Left kidney (tissue), 2 donors: ENCODE results near the gene UROC1. TPM values are rescaled to one million over a fixed set of nuclear protein-coding genes. Genes with fewer than 3 reads are reported as not detected.

Source experiments
- DNase-seq: peaks from one replicate; pipeline ENCODE4 v3.0.0-alpha.2; 2013
- polyA plus RNA-seq: library from polyadenylated mRNA; unstranded; fragments of 120-200 nt; gene quantifications from one replicate; pipeline ENCODE4 v1.2.1, GENCODE V29; 2013; ENCODE audit not compliant: insufficient read length

Gene UROC1
- polyA plus RNA-seq, 1 donor = 0.15 TPM

DNA sequence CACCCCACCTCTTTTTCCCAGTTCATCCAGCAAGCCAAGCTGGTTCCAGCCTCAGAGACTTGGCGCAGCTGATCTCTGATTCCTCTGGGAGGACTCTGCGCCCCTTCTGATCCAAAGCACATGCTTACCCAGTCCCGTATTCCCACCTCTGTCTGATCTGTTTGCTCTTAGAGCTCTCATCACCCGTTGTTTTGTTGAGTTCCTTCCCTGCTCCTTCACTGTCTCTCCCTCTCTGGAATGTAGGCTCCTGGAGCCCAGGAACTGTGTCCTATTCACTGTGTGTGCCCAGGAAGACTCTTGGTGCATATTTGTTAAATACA, 40.6 kb downstream of the UROC1 start:
- no peak for DNase-seq

DNA sequence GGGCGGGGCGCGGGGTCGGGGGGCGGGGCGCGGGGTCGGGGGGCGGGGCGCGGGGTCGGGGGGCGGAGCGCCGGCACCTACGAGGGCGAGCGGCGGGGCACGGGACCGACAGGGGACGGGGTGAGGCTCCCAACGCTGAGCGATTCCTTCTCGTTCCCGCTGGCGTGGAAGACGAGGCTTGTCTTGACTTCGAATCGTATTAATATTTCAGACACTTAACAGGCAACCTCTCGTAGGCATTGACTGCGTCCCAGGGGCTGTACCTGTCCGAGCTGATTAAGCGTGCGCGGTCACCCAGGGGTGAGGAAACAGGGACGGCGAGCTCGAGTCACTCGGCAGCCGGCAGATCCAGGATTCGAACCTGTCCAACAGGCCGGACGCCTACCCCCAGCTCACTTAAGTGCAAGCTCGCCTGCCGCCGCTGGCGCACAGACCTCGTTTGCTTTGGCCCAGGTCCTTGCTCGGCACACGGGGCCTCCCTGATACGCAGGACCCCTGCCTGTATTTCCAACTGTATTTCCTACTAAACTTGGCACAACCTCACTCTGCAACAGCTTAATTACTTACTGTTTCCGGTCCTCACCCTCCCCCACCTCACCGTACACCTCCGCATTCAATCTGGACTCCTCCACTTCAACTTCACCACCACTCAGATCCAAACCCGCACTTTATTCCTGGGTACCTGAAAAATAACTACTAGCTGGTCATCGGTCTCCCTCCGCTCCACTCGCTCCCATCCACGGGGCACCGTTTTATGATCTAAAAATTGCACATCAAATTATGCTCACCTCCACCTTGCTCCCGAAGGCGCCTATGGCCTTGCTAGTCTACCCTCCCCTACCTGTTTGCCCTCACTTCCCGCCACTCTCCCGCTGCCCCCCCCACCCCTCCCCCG, 41.2 kb downstream of the UROC1 start:
- no peak for DNase-seq

DNA sequence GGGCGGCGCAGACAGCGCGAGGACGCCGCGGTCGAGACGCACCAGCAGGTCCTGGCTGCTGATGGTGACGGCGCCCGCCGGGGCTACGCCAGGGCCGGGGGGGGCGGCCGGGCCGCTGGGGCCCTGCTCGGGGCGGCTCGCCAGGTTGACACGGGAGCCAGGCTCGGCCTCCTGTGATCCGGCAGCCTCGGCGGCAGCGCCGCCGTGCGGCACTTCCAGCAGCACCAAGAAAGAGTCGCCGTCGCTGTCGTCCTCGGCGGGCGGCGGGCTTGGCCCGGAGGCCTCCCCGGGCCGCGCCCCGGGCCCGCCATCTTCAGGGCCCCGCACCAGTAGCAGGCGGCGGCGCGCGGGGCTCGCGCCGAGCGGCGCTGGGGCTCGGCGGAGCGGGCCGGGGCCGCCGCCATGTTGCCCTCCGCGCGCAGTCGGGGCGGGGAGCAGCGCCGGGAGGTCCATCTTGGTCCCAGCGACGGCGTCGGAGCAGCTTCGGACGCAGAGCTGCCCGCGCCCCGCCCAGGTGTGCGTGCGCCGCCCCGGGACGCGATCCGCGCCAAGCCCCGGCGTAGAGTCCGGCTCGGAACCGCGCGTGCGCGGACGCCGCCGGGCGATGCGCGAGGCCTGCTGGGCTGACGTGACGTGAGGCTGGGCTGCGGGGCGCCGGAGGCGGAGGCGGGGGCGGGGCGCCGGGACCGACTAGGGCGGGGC, 42.0 kb downstream of the UROC1 start, which contains the start of gene ZXDC:
Gene ZXDC (minus strand): TSS at position 479 of the 702 bp plus-strand sequence. CDS start 26 bp downstream, at position 453.
- DNase-seq = peak; percentile 91

DNA sequence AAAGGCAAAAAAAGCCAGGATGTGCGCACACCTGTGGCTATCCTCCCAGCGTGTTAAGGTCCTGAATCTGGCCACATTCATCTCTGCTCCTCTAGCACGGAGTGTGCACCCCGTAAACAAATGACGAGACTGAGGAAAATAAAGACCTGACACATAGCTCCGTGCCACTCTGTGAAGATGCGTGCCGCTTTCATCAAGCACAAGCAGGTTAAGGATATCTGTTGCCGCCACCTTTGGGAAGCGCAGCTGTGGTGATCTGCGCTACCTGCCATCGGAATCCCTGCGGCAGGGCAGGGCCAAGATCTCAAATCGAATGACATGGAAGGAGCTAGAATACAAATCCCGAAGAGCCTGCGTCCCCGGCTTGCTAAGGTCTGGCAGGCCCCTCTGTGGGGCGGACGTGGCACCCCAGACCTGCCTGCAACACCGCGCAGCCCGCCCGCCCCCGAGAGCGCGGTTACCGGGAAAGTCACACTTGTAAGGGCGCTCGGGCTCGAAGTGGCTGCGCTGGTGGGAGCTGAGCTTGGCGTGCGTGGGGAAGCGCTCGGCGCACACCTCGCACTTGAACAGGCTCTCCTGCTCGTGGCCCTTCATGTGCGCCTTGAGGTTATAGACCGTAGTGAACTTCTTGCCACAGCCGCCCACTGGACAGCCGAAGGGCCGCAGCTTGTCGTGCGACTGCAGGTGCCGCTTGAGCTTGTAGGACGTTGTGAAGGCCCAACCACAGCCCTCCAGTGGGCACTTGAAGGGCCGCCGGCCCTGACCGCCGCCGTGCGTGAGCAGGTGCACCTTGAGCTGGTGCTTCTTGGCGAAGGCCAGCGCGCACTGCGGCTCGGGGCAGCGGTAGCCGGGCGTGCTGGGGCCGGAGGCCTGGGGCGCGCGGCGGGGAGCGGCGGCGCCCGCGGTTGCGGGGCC, 42.8 kb downstream of the UROC1 start:
- no peak for DNase-seq

DNA sequence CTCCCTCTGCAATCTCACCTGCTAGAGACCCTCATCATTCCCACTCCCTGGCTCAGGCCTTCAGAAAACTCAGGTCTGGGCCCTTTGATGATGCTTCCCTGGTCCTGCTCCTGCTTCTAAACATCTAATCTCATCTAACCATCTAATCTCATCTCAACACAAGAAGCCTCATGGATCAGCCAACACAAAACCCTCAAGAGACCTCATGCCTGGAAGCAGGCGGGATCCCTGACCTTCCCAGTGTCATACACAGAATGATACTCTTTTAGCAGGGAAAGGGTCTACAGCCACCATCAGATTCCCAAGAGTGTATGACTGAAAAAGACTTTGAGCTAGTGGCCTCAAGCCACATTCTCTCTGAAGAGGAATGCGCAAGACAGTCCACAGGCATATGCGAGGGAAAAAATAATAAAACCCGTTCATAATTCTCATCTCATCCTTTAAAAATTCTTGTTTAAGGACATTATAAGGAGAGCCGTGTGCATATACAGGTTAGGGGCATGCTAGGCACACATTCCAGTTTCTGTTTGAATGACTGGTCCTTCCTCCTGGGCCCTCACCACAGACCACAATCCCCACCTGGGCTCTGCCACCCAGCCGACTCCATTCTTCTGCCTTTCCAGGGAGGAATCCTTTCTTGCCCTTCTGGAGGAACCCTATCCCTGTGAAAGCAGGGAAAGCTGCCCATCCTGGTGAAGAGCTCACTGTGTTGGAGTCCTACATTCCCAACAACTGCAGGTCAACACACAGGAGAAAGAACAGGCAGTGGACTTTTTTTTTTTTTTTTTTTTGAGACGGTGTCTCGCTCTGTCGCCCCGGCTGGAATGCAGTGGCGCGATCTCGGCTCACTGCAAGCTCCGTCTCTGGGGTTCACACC, 44.0 kb downstream of the UROC1 start:
- no peak for DNase-seq

DNA sequence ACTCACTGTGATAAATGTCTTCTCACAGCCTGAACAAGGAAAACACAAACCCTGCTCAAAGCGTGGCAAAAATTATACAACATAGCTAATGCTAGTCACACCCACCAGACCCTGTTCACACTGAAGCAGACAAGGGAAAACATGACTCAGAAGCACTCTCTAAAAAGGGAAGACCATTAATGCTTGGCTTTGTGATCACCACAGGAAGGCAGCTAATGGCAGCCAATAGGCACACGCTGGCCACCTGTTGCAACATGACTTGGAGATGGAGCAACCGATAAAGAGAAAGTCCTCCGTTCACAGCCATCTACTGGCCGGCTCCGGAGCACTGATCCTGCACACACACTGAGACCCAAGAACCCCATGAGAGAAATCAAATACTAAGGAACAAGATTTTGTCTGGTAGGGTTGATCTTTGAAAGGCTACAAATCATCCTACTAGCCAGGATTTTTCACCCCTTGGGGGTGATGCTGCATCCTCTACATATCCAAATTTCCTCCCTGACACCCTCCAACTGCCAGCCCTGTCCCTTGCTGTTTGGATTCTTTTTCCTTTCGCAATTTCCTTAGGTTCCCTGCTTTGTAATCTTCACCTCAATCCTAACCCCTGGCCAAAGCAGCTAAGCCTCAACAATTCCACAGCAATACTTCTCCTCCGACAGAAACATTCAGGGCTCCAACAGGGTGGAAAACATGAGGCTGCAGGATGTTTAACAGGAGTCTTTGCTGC, 45.1 kb downstream of the UROC1 start:
- DNase-seq = no peak

DNA sequence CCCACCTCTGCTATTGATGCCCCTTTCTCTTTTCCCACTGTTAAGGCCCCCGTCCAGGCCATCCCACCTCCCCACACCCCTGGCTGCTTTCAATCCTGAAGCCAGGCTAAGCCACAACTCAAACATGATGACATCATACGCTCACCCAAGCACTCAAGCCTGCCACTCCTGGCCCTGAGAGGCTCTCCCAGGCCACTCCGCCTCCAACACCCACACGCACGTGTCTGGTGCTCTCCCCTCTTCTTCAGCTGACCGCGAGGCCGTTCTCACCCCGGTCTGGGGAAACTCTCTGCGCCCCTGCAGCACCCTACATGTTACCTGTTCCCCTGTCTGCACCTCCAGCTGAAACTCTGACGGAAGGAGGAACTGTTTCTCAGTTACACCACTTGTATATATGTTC, 48.1 kb downstream of the UROC1 start:
- no peak for DNase-seq

DNA sequence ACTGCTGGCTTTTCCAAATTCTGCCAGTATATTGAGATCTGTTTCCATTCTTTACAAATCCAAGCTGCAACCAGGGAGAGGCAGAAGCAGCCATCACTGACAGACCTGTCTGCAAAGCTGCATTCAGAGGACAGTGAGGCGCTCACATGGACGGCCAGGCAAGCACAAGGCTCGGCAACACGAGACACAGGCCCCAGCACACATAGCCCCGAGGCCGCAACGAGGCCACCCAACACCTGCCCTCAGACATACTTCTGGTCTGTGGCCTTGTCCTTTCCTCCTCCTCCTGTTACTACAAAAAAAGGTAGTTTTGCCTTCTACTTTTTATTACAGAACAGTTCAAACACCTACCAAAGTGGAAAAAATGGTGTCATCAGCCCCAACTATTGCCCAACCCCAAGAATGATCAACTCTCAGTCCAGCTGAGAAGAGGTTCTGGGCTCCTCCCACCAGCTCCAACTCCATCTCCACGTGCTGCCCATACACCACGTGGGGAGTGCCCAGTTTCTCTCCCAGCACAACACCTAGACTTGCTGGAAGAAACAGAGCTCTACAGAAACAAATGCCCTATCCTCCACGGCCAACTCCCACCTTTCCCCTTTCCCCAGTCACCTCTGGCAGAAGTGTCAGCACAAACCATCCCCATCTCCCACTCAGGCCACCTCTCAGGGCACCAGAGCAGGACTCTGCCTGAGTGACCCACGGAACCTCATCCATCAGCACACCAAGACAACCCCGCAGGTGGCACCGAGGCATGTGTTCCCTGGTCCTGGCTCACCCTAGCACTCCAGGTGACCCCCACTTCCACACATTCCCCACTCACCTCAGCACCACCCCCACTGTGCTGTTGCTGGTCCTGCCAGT, 49.3 kb downstream of the UROC1 start:
- DNase-seq = no peak

DNA sequence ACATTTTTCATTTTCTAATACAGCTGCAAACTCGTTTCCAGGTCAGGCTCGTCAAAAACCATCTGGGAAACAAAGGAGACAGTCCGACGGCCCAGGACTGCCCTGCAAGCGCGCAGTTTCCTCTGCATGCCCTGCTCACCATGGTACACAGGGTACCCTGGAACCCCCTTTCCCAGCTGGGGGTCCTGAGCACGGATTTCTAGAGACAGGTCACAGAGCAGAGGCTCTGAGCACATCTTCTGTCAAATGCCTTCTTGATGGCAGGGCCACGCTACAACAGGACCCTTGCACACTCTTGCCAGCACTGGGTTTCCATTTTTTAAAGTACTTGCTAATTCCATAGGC, 50.0 kb downstream of the UROC1 start:
- no peak for DNase-seq

DNA sequence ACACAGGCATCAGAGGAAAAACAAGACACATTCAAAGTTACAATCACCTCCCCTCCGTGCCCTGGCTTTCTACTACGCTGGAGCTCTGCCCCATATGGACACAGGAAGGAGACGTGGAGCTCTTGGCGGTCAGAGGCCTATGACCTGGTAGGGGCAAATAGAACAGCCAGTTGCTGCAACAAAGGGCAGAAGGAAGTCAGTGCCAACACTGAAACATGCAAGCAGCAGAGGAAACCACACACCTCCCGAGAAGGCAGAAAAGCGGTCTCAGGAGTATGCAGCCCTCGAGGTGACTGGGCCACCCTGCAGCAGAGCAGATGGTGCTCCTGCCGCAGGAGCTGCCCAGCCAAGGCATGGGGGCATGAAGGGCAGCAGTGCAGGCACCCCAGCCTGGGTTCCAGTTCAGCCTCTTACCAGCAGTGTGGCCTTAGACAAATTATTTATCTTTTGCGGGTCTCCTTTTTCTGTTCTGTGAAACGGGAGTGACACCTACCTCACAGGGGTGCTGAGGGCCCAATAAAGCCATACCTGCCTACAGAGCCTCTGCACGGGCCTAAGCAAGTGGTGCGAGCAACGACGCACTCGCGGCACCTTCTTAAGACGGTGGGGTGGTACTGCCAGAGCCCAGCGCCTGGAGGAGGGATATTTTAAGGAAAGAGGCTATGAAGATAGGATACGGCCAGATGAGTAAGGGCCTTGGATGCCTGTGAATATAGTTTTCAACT, 50.5 kb downstream of the UROC1 start:
- DNase-seq = no peak

DNA sequence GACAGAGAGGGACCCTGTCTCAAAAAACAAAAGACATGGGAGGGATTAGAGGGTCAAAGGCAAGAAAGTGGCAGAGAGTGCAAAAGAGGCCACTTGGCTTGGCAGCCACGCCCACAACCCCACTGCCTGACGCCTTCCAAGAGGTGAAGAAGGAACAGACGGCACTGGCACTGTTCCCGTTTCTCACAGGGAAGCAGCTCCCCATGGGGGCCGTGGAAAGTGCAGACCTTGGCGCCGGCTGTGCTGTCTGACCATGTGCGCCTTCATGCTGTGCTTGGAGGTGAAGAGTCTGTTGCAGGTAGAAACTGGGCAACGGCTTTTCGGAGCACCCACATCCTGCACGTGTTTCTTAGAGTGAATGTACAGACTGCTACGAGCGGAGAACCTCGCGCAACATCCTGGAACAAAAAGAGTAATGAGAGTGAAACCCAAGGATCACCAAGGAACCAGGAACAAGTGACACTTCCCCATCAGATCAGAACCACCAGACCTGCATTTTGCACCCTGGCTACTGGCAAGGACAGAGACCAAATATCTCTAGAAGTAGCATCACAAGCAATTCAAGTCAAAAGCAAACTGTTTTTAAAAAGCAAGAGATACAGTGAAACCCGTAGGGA, 51.5 kb downstream of the UROC1 start:
- DNase-seq = no peak

DNA sequence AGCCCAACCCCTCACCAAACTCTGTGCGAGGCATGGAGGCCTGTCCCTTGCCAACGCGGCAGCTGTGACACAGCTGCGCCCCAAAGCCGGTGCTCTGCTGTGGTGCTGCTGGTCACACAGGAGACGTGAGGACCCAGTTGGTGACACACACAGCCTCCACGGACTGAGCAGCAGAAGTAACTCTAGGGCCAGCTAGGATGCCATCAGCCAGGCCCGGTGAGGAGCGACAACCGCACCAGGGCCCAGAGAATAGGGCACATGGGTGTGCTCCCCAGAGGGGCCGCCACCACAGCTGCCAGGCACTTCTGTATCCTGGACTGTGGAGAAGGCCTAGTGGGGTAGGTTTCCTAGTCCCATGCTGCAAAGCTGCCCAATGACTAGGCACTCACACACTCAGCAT, 52.6 kb downstream of the UROC1 start:
- no peak for DNase-seq

DNA sequence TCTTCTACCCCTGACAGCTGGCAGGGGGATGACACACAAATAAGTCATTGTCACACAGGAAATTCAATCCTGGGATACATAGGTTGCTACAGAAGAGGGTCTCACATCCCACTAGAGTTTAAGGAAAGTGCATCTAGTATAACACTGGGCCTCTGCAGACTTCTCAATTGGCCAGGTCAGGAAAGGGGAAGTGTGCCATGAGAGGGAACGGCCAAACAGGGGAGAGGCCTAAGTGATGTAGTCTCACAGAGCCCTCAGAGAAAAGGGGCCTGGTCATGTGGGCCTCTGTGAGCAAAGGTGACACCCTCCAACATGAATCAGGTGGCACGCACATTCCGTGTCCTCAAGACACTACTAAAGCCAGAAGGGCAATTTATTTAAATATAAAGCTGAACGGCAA, 53.1 kb downstream of the UROC1 start:
- DNase-seq = no peak

DNA sequence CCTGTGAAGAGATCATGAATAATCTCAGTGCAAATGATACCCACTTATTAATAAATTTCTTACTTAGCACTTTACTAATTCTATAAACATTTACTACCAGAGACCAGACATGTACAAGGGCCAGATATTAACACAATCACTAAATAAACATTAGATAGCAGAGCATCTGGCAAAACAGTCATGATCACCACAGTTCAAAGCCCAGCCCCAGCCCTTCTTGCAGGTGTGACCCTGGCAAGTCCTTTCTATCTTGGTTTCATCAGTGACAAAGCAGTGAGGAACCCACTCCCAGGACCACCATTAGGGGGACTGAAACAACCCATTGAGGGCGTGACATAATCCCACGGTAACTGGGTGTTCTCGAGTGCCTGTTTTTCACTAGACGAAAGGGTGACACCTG, 53.5 kb downstream of the UROC1 start:
- DNase-seq = no peak

DNA sequence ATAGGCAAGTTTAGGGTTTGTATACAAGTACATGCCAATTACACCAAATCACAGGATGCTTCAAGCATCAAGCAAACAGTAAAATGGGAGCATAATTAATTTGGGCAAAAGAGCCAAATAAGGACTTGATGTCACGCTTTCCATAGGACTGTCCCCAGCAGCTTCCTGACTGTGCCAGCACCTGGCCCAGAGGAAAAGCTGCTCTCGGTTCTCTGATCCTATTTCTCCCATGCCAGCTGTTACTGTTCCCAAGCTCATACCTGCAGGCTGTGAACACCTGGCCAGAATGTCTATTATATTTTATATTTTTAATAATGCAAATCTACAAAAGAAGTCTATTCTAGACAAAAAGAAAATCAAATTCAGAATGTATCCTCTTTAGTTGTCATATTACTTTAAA, 54.1 kb downstream of the UROC1 start:
- no peak for DNase-seq

DNA sequence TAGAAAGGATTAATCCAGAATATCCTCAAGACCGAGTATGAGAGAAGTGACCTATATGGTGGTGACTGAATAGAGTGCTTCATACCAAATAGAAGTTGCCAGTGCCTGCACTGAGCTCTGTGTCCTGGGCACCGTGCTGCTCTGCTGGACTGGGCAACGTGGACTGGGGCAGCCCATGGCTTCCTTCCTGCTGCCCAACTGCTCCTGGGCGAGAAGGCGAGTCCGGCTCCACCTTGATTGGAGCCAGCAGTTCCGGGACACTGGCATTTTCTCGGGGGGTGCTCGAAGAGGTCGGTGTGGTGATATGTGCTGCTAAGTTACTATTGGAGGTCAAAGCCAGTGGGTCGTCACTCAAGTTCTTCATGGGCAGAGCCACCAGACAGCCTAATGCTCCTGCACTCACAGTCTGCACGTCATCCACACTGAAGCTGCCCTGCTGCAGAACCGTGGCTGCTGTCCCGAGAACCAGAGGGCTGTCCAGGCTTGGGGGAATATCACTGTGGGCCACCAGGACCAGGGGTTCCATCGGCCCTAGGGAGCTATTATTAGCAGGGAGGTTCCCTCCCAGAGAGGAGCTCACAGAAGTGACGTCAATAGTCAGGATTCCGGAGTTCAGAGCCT, 56.0 kb downstream of the UROC1 start:
- DNase-seq = no peak

DNA sequence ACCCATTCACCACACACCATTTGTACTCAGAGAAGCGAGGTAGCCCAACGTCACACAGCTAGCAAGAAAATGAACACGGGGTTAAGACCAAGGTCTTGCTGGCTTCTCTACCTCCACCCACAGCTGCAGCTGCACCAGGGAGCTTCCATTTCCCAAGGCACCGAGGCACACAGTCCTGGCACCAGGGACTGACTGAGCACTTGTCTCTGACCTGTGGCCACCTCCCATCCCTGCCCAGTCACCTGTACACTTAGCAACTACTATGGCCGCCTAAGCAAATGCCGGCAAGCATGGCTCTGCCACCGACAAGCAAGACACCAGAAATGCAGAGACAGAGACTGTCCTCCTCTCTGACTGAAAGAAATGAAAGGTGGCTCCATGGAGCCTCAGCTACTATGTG, 57.2 kb downstream of the UROC1 start:
- no peak for DNase-seq

DNA sequence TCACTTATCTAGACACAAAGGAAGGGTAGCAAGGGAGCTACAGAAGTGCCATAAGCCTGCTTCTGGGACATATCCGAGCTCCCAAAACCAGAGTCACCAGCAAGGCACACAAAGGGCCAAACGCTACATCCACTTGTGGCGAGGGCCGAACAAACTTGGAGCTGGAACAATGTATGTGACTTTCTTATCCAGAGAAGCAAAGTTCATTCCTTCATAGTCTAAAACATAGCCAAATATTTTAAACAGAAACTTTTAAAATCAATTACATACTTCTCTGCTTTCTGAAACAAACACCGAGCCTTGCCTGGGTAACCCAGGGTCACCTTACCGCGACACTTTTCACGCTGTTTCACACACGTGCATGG, 57.8 kb downstream of the UROC1 start:
- no peak for DNase-seq
